HG03103 (cell line): Measurements from ENCODE around the gene KLHL6.
"Not testable (repeated sequence)": the region's sequence is repeated elsewhere in the genome, so short reads cannot be mapped to it uniquely, and the experiment has no call there.

Experiments
- ATAC-seq: cut with Tn5 transposase; IDR thresholded peaks from one replicate; pipeline ENCODE4 v1.9.1; 2021; ENCODE audit warnings: low read depth; ENCODE audit not compliant: unreplicated experiment

The KLHL6 gene

GRCh38 chr3:183570191-183570590, 14.7 kb upstream of the KLHL6 start:
- not testable (repeated sequence) for ATAC-seq

DNA sequence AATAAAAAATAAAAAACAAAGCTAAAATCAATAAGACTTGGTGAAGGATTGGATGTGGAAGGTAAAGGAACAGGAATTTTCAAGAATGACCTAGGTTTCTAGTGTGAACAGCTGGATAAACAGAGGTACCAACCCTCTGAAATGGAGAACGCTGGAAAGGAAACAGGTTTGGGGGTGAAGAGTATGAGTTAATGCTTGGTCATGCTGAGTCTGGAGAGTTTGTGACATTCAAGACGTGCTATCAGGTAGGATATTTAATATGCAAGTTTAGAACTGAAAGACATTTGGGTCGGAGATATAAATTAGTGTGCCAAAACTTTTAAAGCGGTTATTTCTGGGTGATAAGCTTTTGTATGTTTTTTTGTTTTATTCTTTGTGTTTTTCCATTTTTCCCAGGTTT, 11.4 kb upstream of the KLHL6 start:
- ATAC-seq, result no peak

- no peak for ATAC-seq
Measured at GRCh38 chr3:183564046-183564445, 8.5 kb upstream of the KLHL6 start.

- no peak for ATAC-seq
Measured at GRCh38 chr3:183563536-183563874, 8.0 kb upstream of the KLHL6 start.

- ATAC-seq, result no peak
Measured at GRCh38 chr3:183560607-183561006, 5.1 kb upstream of the KLHL6 start.

- ATAC-seq, result no peak
Measured at GRCh38 chr3:183558495-183558894, 3.0 kb upstream of the KLHL6 start.

DNA sequence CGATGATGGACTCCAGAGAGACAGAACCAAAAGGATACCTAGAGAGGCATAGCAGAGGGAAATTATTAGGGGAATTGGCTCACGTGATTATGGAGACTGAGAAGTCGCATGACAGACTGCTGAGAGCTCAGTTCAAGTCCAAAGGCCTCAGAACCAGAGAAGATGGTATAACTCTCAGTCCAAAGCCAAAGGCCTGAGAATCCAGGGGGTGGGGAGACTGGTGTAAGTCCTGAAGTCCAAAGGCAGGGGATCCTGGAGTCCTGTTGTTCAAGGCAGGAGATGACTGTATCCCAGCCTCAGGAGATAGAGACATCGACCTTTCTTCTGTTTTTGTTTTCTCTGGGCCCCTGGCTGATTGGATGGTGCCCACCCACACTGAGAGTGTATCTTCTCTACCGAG, 1.2 kb upstream of the KLHL6 start:
- no peak for ATAC-seq

DNA sequence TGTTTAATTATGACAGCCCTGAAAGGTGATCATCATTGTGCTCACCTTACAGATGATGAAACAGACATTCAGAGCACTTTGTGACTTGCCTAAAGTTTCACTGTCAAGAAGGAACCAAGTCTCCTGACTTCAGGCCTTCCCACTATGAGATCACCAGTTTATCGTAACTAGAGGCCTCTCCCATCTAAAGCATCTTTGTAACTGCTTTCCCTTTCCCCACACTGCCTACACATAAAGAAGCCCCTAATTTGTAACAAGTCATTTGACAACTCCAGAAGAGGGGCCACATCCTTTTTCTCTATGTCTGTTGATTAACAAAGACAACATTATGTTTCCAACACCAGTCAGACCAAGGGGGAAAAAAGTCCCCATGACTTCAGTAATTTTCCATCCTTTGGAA, 1.1 kb downstream of the KLHL6 start:
- ATAC-seq, result no peak

DNA sequence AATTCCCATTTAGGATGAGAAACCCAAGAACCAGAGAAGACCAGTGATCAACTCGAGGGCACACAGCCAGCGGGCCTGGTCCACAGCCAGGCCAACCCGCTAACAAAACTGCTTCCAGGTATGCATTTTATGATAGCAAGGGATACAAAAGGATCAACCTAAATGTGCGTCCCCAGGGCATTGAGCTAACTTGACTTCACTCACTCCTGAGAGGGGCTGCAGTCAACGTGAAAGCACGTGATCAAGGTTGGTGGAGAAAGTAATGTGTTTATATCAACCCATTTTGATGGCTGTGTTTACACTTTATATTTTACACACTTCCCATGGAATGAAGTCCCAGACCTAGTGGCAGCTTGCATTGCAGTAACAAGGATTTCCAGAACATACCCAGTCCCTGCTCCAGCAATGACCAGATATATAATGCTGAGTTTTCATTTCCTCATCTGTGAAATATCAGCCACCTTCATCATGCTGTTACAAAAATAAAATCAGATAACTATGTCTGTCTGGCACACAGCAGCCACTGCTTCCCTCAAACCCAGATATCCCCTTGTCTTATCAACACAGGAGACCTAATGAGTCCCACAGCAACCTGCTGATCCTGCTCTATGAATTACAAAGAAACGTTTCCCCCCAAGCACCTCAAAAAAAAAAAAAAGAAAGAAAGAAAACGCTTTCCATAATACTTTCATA, 2.0 kb downstream of the KLHL6 start:
- no peak for ATAC-seq

DNA sequence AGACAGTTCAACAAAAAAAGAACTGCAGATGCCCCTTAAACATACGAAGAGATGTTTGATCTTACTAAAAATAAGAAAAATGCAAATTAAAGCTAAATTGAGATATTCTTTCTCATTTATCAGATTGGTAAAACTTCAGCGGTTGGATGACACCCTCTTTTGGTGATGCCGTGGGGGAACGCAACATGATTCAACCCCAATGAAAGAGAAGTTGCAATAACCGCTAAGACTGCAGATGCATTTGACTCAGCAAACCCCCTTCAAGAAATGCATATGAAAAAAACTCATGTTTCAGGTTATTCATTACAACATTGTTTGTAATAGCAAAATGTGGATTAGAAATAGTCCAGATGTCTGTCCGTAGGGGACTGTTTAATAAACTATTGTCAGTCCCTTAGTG, 3.6 kb downstream of the KLHL6 start:
- no peak for ATAC-seq

GRCh38 chr3:183548262-183548769, 7.2 kb downstream of the KLHL6 start:
- no peak for ATAC-seq

GRCh38 chr3:183546625-183547024, 8.9 kb downstream of the KLHL6 start:
- no peak for ATAC-seq

DNA sequence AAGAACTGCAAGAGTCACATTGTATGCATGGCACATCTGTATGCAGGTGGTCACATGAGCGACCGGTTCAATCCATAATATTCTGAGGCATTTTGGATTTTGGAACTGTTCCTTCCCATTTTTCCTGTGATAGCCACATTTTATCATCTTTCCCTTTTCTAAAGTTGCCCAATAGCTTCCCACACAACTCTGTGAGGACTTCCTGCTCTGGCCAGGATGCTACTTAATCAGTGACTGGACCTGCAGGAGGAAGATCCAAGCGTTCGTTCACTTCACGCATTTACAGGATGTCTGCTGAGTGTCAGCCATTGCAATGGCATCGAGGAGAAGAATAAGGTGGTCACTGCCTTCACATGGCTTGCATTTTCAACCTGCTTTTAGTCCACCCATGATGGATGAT, 9.8 kb downstream of the KLHL6 start:
- no peak for ATAC-seq

GRCh38 chr3:183542355-183542754, 13.2 kb downstream of the KLHL6 start:
- no peak for ATAC-seq

DNA sequence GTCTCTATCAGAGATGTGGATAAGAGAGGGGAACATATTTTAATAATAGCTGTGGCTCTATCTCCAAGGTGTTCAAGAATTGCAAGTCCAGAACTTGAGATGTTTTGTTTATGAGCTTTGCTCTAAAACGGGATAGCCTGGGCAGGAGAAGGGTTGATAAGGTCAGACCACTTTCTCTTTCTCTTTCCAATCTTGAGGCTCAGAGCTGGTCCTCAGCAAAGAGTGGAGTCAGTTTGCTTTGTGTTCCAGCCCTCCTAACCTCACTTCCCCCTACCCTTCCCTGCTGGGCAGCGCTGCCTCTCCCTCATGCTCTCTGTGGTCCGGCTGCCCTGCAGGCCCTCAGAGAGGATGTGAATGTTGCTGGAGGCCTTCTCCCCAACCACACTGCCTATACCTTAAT, 13.8 kb downstream of the KLHL6 start:
- no peak for ATAC-seq

DNA sequence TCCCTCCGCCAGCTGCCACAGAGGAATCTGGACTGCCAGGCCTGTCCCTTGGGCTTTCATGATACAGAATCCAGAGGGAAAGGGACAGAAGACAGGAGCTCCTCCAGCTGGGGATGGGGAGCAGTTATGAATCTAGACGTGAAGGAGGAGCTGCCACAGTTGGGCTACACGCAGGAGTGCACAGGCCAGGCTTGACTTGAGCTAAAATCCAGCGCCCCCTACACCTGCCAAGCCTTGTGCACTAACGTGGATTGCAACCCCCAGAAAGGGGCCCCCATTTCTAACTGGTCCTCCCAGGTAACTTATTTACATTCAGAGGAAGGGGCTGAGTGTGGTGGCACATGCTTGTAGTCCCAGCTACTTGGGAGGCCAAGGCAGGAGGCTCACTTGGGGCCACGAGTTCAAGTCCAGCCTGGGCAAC, 14.3 kb downstream of the KLHL6 start:
- no peak for ATAC-seq

- no peak for ATAC-seq
Measured at GRCh38 chr3:183540501-183541234, 14.8 kb downstream of the KLHL6 start.

DNA sequence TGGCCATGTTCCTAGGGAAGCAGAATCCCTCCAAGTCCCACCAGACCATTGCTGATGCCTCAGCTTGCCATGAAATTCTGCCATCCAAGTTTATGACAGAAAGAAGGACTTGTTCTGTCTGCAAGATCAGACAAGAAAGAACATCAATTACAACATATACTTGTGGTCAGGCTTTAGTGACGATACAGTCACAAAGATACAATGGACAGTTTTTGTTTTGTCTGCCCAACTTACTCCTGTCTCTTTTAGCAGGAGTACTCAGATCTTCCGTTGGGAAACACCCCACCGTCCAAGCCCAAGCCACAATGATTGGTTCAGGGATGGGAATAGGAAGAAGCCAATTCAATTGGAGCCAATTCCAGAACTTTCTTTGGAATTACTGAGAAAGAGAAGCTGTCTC, 15.7 kb downstream of the KLHL6 start:
- ATAC-seq, result no peak

DNA sequence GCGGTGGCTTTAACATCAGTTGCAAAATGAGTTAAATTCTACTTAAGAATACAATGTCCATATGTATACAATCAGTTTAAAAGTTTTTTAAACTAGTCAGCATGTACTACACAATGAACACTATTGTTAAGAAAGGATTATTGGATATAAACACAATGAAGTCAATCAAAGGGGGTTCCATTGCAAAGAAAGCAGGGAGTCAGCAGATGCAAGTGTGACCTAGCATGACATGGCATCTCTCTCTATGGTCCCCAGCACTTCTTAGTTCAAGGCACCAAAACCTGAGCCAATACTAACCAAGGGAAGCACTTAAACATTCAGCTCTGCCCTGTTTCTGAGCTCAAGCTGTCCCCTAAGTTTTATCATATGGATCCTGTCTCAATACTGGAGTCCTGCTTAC, 17.0 kb downstream of the KLHL6 start:
- ATAC-seq, result no peak

DNA sequence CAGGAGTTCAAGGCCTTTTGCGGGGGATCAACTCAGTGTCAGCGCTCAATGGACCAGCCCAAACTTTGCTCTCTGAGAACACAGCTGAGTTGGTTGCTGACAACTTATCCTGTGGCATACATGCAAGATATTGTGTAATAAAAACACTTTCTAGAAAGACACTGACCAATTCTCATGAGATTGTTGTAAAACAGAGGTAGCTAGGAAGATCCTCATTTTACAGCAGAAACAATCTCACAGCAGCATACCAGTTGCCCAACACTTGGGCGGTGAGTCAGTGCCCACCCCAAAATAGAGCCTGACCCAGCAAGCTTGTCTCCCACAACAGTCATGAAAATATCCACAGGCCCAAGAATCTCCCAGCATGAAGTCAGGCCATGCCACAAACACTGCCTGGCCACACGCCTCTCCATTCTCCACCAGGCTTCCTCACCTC, 18.2 kb downstream of the KLHL6 start:
- no peak for ATAC-seq

- ATAC-seq, result peak; percentile 66
Measured at GRCh38 chr3:183536238-183536880, 19.1 kb downstream of the KLHL6 start.

GRCh38 chr3:183534249-183534648, 21.3 kb downstream of the KLHL6 start:
- ATAC-seq, result no peak
